SU-DHL-6 (cell line): ENCODE data around the gene CFAP410.

ENCODE experiments used
- H2AFZ ChIP-seq: fragments of 200-600 bp; sonication (generic); 2 replicates; pipeline ENCODE4 v1.6.1; 2014; ENCODE audit warnings: low read depth, mild to moderate bottlenecking, moderate library complexity, mixed read lengths, antibody characterized with exemption, low read length; ENCODE audit not compliant: severe bottlenecking
- H3F3A ChIP-seq: fragments of 200-600 bp; shearing (Covaris generic); 2 replicates; pipeline ENCODE4 v1.6.0; 2016; ENCODE audit warnings: antibody characterized with exemption, mild to moderate bottlenecking; ENCODE audit not compliant: insufficient read depth
- H3K27ac ChIP-seq: fragments of 200-600 bp; sonication (generic); 2 replicates; pipeline ENCODE4 v1.5.1; 2016; ENCODE audit warnings: low read depth, mild to moderate bottlenecking, low read length, moderate library complexity, mixed read lengths
- H3K27me3 ChIP-seq: fragments of 200-600 bp; sonication (generic), shearing (Covaris generic); 2 replicates; pipeline ENCODE4 v1.6.0; 2014; ENCODE audit warnings: mild to moderate bottlenecking, low read length
- H3K36me3 ChIP-seq: fragments of 200-600 bp; sonication (generic); 2 replicates; pipeline ENCODE4 v1.6.1; 2014; ENCODE audit warnings: mild to moderate bottlenecking, low read length, mixed read lengths
- H3K4me2 ChIP-seq: fragments of 300-600, 200-600 bp; shearing (Covaris generic), sonication (generic); 2 replicates; pipeline ENCODE4 v1.6.0; 2014; ENCODE audit warnings: low read length, low read depth, mild to moderate bottlenecking; ENCODE audit not compliant: poor library complexity, severe bottlenecking
- H3K4me3 ChIP-seq: fragments of 200-600 bp; sonication (generic); 2 replicates; pipeline ENCODE4 v1.5.1; 2014; ENCODE audit warnings: antibody characterized with exemption, low read length, mild to moderate bottlenecking, mixed read lengths; ENCODE audit not compliant: insufficient read depth, poor library complexity, severe bottlenecking
- H3K79me2 ChIP-seq: fragments of 200-600 bp; sonication (generic); 2 replicates; pipeline ENCODE4 v1.6.1; 2014; ENCODE audit warnings: mild to moderate bottlenecking, low read length, moderate library complexity; ENCODE audit not compliant: insufficient read depth
- H3K9ac ChIP-seq: fragments of 200-600 bp; sonication (generic); 2 replicates; pipeline ENCODE4 v1.7.0; 2014; ENCODE audit warnings: mild to moderate bottlenecking, low read length
- H3K9me2 ChIP-seq: fragments of 200-600 bp; sonication (generic); replicated peaks from 2 replicates; pipeline ENCODE4 v1.6.1; 2014; ENCODE audit warnings: low read length; ENCODE audit not compliant: insufficient read depth
- H3K9me3 ChIP-seq: fragments of 200-600 bp; sonication (generic); 2 replicates; pipeline ENCODE4 v1.6.1; 2014; ENCODE audit warnings: low read length, mixed read lengths; ENCODE audit not compliant: insufficient read depth
- H4K20me1 ChIP-seq: fragments of 200-600 bp; sonication (generic); 2 replicates; pipeline ENCODE4 v1.6.1; 2014; ENCODE audit warnings: low read depth, mild to moderate bottlenecking, antibody characterized with exemption, low read length, moderate library complexity, mixed read lengths
- CTCF ChIP-seq: fragments of 200-600 bp; sonication (generic); IDR thresholded peaks from one replicate; pipeline ENCODE4 v1.5.1; 2017; ENCODE audit warnings: antibody characterized with exemption, mild to moderate bottlenecking, low read length, moderate library complexity; ENCODE audit not compliant: insufficient read depth, poor library complexity, severe bottlenecking
- EZH2phosphoT487 ChIP-seq: fragments of 200-600 bp; sonication (generic), shearing (Covaris generic); conservative IDR thresholded peaks from 2 replicates; pipeline ENCODE4 v1.6.1; 2018; ENCODE audit warnings: mild to moderate bottlenecking, antibody characterized with exemption, low read length, moderate library complexity, mixed read lengths

The CFAP410 gene

GRCh38 chr21:44338971-44339910 is at the start of gene CFAP410:
TSS of gene CFAP410 (minus strand) at chr21:44339390. CDS start at chr21:44339194, 196 bp downstream.
- Histone ChIP-seq H3K4me3 (peak within 1 kb of the TSS; percentile 63), H3K36me3 (no peaks in the 10 kb centered on the region), H3K9me3 (no peaks in the 10 kb centered on the region), H3K4me2 (peak within 1 kb of the TSS; percentile 89), H2AFZ (peak within 1 kb of the TSS; percentile 65), H3F3A (peaks cover 16% of the 10 kb centered on the region), H3K9ac (peak within 1 kb of the TSS; percentile 78), H3K27ac (peak within 1 kb of the TSS; percentile 89), H3K9me2 (no peaks in the 10 kb centered on the region), H3K27me3 (no peaks in the 10 kb centered on the region), H3K79me2 (no peaks in the 10 kb centered on the region), H4K20me1 (no peaks in the 10 kb centered on the region)
- TF ChIP-seq CTCF (no peak), EZH2phosphoT487 (no peak)

GRCh38 chr21:44384968-44385367 is 45.8 kb upstream of the CFAP410 start:
- peaks cover 11% of the 10 kb centered on the region; the same call in 1 of the 2 replicates for H3K9me3 ChIP-seq
- no peaks in the 10 kb centered on the region for H3K27me3 ChIP-seq
- H3K79me2 ChIP-seq = no peaks in the 10 kb centered on the region
- no peak overlapping the region for H3K4me3 ChIP-seq
- no peaks in the 10 kb centered on the region for H3F3A ChIP-seq
- H3K4me2 ChIP-seq = no peak overlapping the region
- TF ChIP-seq EZH2phosphoT487 = no peak
- no peak for TF ChIP-seq CTCF
- no peak overlapping the region for H3K27ac ChIP-seq
- H4K20me1 ChIP-seq = no peaks in the 10 kb centered on the region
- H2AFZ ChIP-seq = no peak overlapping the region
- no peak overlapping the region for H3K9ac ChIP-seq
- H3K9me2 ChIP-seq = no peaks in the 10 kb centered on the region
- H3K36me3 ChIP-seq = no peaks in the 10 kb centered on the region

- peaks cover 11% of the 10 kb centered on the region; the same call in 1 of the 2 replicates for H3K9me3 ChIP-seq
- no peaks in the 10 kb centered on the region for H4K20me1 ChIP-seq
- H3K79me2 ChIP-seq = no peaks in the 10 kb centered on the region
- H3F3A ChIP-seq = no peaks in the 10 kb centered on the region
- no peaks in the 10 kb centered on the region for H3K9me2 ChIP-seq
- no peaks in the 10 kb centered on the region for H3K36me3 ChIP-seq
- no peak overlapping the region for H3K4me2 ChIP-seq
- H3K4me3 ChIP-seq = no peak overlapping the region
- no peak for TF ChIP-seq EZH2phosphoT487
- TF ChIP-seq CTCF = no peak
- H3K27me3 ChIP-seq = no peaks in the 10 kb centered on the region
- no peak overlapping the region for H2AFZ ChIP-seq
- no peak overlapping the region for H3K9ac ChIP-seq
- no peak overlapping the region for H3K27ac ChIP-seq
Measured at GRCh38 chr21:44383216-44383615, 44.0 kb upstream of the CFAP410 start.
